Gastroesophageal sphincter (tissue), 4 donors: ENCODE results near the gene VWA2. TPM values are rescaled to one million over a fixed set of nuclear protein-coding genes. Genes with fewer than 3 reads are reported as not detected.
"Not testable (repeated sequence)": the region's sequence is repeated elsewhere in the genome, so short reads cannot be mapped to it uniquely, and the experiment has no call there.

Source experiments
- ATAC-seq: fragments of 150-250 bp; one replicate; pipeline ENCODE4 v1.9.1; 2016; ENCODE audit warnings: mild to moderate bottlenecking, moderate library complexity
- H3K27ac ChIP-seq, 4 donors: fragments of 200-600 bp; sonication (generic) in 3 of 4; 1 replicate in 3 of 4; 2 replicates in 1 of 4; pipeline ENCODE4 v1.5.1; 2016 to 2019
- H3K27me3 ChIP-seq: fragments of 200-600 bp; sonication (generic); one replicate; pipeline ENCODE4 v1.5.1; 2019
- H3K36me3 ChIP-seq, 2 donors: fragments of 200-600 bp; sonication (generic); one replicate each; pipeline ENCODE4 v1.5.1; 2019; ENCODE audit warnings: control low read depth in 1 of 2
- H3K4me1 ChIP-seq, 3 donors: fragments of 200-600 bp; sonication (generic); 1 replicate in 2 of 3; 2 replicates in 1 of 3; pipeline ENCODE4 v1.5.1; 2016 to 2019; ENCODE audit warnings: control low read depth in 2 of 3
- H3K4me3 ChIP-seq, 2 donors: fragments of 200-600 bp; sonication (generic); one replicate each; pipeline ENCODE4 v1.5.1; 2019; ENCODE audit warnings: mild to moderate bottlenecking in 1 of 2, moderate library complexity in 1 of 2
- H3K9me3 ChIP-seq, 3 donors: fragments of 200-600 bp; sonication (generic); one replicate each; pipeline ENCODE4 v1.5.1; 2017 to 2019; ENCODE audit warnings: control low read depth in 2 of 3
- EP300 ChIP-seq: sonication (generic); formaldehyde crosslinking; IDR thresholded peaks from one replicate; pipeline ENCODE4 v1.6.1; 2017; ENCODE audit warnings: antibody characterized with exemption, mild to moderate bottlenecking
- POLR2A ChIP-seq, 2 donors: fragments of 450-650 bp; IDR thresholded peaks; one replicate each; pipeline ENCODE4 v1.6.1; 2017; ENCODE audit warnings: antibody characterized with exemption in 2 of 2, mild to moderate bottlenecking in 2 of 2, moderate library complexity in 1 of 2
- POLR2AphosphoS5 ChIP-seq: sonication (generic); formaldehyde crosslinking; IDR thresholded peaks from one replicate; pipeline ENCODE4 v1.6.1; 2017; ENCODE audit warnings: antibody characterized with exemption
- WGBS, 2 donors: methylation state at CpG; one replicate each; pipeline ENCODE4 v1.1.5; 2018; ENCODE audit warnings: low coverage in 1 of 2; 5-methylcytosine and 5-hydroxymethylcytosine counted together
- total RNA-seq, 4 donors: library from RNA; depleted of rRNA; stranded (reverse); fragments of >200 nt; gene quantifications; one replicate each; pipeline ENCODE4 v1.1.0, GENCODE V29; 2016
- TF ChIP-seq, protein P1 (sequence below), 4 experiments: fragments of 200-600 bp in 2 of 4; fragments of 450-650 bp in 2 of 4; sonication (generic) in 1 of 4; IDR thresholded peaks; one replicate each; pipeline ENCODE4 v1.5.1; 2017 to 2019; ENCODE audit warnings: antibody characterized with exemption in 4 of 4, mild to moderate bottlenecking in 2 of 4, moderate library complexity in 2 of 4

The VWA2 gene
- total RNA-seq, 4 donors from 2014 or later: 0.13 to 0.25 TPM; not detected in 2

DNA sequence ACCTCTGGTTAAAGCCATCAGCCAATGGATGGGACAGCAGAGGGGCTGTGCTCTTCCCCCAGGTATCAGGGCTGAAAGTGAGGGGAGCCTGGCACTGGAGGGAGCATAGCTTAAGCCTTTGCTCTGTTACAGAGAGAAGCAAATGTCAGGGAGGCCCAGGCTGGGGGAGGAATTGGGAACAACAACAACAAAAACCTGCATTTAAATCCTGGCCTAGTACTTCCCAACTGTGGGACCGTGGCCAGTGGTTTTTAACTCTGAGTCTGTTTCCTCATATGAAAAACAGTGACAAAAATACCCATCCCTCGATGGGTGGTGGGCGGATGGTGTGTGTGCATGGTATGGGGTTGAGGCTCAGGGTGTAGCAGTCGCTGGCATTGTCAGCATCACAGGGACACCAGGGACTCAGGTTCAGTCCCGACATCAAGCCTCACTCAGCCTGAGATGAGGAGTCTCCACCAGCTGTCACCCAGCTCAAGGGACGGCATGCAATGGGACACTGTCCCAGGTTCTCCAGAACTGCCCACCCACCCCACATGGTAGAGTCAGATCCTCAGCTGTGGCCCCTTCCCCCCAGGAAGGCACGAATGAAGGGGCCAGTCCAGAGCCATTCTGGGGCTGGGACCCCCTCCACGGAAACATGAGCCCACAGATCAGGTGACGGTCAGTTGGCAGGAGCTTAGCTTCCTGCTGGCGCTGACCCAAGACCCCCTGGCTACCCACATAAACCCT, 90.7 kb downstream of the VWA2 start:
- peaks cover 0 to 15% of the 10 kb centered on the region in 2 donors for H3K36me3 ChIP-seq
- ATAC-seq: no peak
- no peak overlapping the region for H3K4me3 ChIP-seq
- peak overlapping the region in 2 of 4 donors; percentile 41 to 43 for H3K27ac ChIP-seq
- WGBS, 2 donors: 64 to 71% methylated on average over 1 to 4 of the region's 10 CpGs
- H3K9me3 ChIP-seq: no peaks in the 10 kb centered on the region
- peaks cover 0 to 60% (median 6%) of the 10 kb centered on the region in 3 donors for H3K4me1 ChIP-seq
- H3K27me3 ChIP-seq: no peaks in the 10 kb centered on the region
- no peak for TF ChIP-seq EP300
- TF ChIP-seq POLR2AphosphoS5: no peak
- no peak for TF ChIP-seq POLR2A (IDR thresholded peaks at IDR 0.05)
- TF ChIP-seq, protein P1, sequence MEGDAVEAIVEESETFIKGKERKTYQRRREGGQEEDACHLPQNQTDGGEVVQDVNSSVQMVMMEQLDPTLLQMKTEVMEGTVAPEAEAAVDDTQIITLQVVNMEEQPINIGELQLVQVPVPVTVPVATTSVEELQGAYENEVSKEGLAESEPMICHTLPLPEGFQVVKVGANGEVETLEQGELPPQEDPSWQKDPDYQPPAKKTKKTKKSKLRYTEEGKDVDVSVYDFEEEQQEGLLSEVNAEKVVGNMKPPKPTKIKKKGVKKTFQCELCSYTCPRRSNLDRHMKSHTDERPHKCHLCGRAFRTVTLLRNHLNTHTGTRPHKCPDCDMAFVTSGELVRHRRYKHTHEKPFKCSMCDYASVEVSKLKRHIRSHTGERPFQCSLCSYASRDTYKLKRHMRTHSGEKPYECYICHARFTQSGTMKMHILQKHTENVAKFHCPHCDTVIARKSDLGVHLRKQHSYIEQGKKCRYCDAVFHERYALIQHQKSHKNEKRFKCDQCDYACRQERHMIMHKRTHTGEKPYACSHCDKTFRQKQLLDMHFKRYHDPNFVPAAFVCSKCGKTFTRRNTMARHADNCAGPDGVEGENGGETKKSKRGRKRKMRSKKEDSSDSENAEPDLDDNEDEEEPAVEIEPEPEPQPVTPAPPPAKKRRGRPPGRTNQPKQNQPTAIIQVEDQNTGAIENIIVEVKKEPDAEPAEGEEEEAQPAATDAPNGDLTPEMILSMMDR (IDR thresholded peaks at IDR 0.05): no peak

DNA sequence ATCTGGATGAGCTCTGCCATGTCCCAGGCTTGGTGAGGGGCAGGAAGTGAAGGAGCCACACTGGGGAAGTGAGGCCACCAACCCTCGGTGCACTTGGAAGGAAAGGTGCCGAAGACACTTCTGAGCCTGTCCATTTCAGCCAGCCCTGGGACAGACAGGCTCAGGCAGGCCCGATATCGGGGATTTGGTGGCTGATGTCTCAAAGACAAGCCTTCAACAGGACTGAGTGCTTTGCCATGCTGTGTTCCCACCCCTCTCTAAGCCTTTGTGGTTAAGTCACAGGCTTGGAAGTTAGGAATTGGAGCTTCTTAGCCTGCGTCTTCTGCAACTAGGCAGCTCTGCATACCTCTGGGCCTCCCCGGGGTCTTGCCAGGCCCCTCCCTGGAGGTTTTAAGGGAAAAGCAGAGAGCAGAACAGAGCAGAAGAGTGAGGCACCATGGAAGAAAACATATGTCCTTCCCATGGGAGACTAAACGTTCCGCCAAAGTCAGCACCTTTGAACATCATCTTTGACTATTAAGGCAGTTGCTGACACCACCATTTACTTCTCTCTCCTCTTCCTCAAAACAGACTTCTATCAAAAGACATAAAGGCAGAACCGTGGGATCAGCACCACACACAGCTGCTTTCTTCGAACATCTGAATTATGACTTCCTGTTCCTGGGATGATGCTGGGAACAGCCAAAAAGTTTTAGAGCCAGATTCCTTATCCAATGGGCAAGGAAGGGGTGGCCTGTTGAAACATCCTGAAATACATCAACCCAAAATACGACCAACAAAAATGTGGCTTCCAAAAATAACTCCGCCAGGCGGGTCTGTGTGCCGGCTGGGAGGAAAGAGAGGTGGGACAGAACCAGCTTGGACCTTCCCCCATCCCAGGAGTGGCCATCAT, 93.5 kb downstream of the VWA2 start:
- 27 to 55% methylated on average over 4 to 9 of the region's 14 CpGs for WGBS, 2 donors
- H3K9me3 ChIP-seq: no peaks in the 10 kb centered on the region
- peaks cover 0 to 56% (median 6%) of the 10 kb centered on the region in 3 donors for H3K4me1 ChIP-seq
- TF ChIP-seq POLR2A (IDR thresholded peaks at IDR 0.05) (no peak), EP300 (no peak), POLR2AphosphoS5 (no peak)
- TF ChIP-seq, protein P1 (IDR thresholded peaks at IDR 0.05): no peak
- peak; percentile 42 for ATAC-seq
- H3K4me3 ChIP-seq: no peak overlapping the region
- peak overlapping the region in 3 of 4 donors; percentile 45 to 56 (median 49) for H3K27ac ChIP-seq
- H3K27me3 ChIP-seq: no peaks in the 10 kb centered on the region
- peaks cover 0 to 17% of the 10 kb centered on the region in 2 donors for H3K36me3 ChIP-seq

GRCh38 chr10:114333441-114333840, 94.4 kb downstream of the VWA2 start:
- H3K36me3 ChIP-seq: peaks cover 0 to 25% of the 10 kb centered on the region in 2 donors
- peaks cover 0 to 47% (median 3%) of the 10 kb centered on the region in 3 donors for H3K4me1 ChIP-seq
- peak overlapping the region in 2 of 4 donors; percentile 49 to 56 for H3K27ac ChIP-seq
- H3K9me3 ChIP-seq, ATAC-seq, H3K27me3 ChIP-seq, H3K4me3 ChIP-seq: not testable (repeated sequence)
- WGBS, 2 donors: 77 to 84% methylated on average over 4 to 5 of the region's 5 CpGs

DNA sequence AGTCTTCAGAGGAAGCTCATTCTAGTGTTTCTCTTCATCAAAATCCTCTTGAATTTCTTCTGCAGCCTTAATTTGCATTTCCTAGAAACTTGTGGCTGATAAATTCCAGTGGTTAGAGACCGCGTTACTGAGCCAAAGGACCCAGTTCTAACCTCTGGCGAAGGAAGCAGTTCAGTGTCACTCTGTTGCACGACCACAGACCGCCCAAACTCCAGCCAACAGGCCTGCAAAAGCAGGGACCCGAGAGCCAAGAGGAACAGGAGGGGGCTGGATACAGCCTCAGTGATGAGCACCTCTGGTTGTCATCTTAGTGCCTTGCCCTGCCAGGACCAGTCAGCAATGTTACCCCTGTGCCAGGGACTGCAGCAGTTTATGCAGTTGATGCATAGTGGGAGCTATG, 95.2 kb downstream of the VWA2 start:
- no peak for TF ChIP-seq EP300
- TF ChIP-seq, protein P1 (IDR thresholded peaks at IDR 0.05): no peak
- no peak for TF ChIP-seq POLR2A (IDR thresholded peaks at IDR 0.05)
- TF ChIP-seq POLR2AphosphoS5: no peak
- Histone ChIP-seq H3K27ac (no peak overlapping the region), H3K9me3 (no peaks in the 10 kb centered on the region), H3K36me3 (peaks cover 0 to 33% of the 10 kb centered on the region in 2 donors), H3K4me1 (peaks cover 0 to 39% (median 0%) of the 10 kb centered on the region in 3 donors), H3K4me3 (no peak overlapping the region), H3K27me3 (no peaks in the 10 kb centered on the region)
- no peak for ATAC-seq
- WGBS, 2 donors: 70% methylated on average over 2 of the region's 6 CpGs

DNA sequence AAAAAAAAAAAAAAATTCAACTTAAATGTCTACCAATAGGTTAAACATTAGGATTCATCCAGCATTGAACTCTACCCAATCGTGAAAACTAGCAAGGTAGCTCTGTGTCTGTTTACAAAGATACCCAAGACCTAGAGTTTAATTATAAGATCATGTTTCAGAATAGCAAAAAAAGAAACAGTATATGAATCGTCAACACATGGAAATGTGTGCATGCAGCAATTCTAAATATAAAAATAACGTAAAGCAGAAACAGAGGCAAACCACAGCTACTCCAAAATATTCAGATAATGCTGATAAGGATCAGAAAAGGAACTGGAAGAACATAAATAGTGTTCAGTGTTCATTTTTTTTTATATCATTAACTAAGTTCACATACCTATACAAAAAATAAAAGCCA, 96.6 kb downstream of the VWA2 start:
- ATAC-seq: no peak
- Histone ChIP-seq H3K4me1 (peaks cover 0 to 29% (median 0%) of the 10 kb centered on the region in 3 donors), H3K36me3 (peaks cover 0 to 44% of the 10 kb centered on the region in 2 donors), H3K27ac (no peak overlapping the region), H3K9me3 (no peaks in the 10 kb centered on the region), H3K27me3 (no peaks in the 10 kb centered on the region), H3K4me3 (no peak overlapping the region)
- TF ChIP-seq POLR2A (IDR thresholded peaks at IDR 0.05): no peak
- TF ChIP-seq EP300: no peak
- TF ChIP-seq, protein P1 (IDR thresholded peaks at IDR 0.05): no peak
- no peak for TF ChIP-seq POLR2AphosphoS5
- WGBS, 2 donors: 43 to 72% methylated on average over 3 of the region's 3 CpGs
